ENCODE data around the gene ZNF215.
"Not testable (repeated sequence)": the region's sequence is repeated elsewhere in the genome, so short reads cannot be mapped to it uniquely, and the experiment has no call there.

The ZNF215 gene

GRCh38 chr11:6941970-6942369 is 15.7 kb downstream of the ZNF215 start:
- no peak for DNase-seq (ENCODE audit: low read depth in 2 of 2)

- DNase-seq (ENCODE audit: low read depth in 2 of 2) = no peak
Measured at GRCh38 chr11:6943131-6943530, 16.9 kb downstream of the ZNF215 start.

DNA sequence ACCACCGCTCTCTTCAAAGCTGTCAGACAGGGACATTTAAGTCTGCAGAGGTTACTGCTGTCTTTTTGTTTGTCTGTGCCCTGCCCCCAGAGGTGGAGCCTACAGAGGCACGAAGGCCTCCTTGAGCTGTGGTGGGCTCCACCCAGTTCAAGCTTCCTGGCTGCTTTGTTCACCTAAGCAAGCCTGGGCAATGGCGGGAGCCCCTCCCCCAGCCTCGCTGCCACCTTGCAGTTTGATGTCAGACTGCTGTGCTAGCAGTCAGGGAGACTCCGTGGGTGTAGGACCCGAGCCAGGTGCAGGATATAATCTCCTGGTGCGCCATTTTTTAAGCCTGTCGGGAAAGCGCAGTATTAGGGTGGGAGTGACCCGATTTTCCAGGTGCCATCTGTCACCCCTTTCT is 28.0 kb downstream of the ZNF215 start:
- DNase-seq (ENCODE audit: low read depth in 2 of 2) = not testable (repeated sequence)

DNA sequence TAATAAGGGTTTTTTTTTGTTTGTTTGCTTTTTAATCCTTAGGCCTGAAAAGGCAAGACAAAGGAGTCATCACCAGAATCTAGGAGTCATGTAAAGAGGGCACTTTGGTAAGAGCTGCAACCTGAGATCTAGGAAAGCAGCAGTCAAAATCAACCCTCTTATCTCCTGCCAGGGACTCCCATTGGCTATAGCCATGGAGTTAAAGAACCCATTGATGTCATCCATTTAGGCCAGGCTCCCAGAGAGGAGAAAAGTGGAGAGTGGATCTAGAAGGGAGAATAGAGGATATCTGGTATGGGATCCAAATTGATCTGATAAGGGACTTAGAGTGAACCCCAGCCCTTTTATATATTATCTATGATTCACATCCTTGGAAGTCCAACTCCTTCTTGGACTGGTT is 35.9 kb downstream of the ZNF215 start:
- no peak for DNase-seq (ENCODE audit: low read depth in 2 of 2)

- no peak for DNase-seq (ENCODE audit: low read depth in 2 of 2)
Measured at GRCh38 chr11:6962673-6963072, 36.4 kb downstream of the ZNF215 start.

GRCh38 chr11:6968816-6969215 is 42.6 kb downstream of the ZNF215 start:
- DNase-seq (ENCODE audit: low read depth in 2 of 2) = no peak

DNA sequence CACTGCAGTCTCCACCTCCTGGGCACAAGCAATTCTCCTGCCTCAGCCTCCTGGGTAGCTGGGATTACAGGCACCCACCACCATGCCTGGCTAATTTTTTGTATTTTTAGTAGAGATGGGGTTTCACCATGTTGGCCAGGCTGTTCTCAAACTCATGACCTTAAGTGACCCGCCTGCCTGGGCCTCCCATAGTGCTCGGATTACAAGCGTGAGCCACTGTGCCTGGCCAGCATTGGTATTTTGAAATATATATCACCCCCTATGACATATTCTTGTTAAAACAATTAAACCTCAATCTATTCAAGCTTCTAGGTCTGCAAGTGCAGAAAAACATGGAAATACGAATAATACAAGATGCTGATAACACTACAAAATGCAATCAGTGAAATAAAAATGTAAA is 43.6 kb downstream of the ZNF215 start:
- DNase-seq (ENCODE audit: low read depth in 2 of 2) = not testable (repeated sequence)

DNA sequence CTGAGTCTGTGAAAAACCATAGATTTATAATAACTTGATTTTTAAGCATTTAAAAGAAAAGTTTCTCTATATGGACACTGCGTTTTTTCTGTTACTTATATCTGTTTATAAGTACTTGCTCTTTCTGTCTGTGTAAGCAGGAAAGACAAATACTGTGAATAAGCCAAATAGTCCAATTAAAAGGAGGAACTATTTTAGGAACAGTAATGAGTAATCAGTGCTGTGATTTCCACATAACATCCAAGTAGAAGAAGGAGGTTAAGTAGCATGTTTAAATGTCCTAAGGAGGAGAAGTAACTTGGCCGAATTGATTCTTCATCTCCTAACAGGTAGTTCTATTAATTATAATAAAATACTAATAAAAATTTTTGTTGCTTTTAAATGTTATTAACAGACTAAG is 53.1 kb downstream of the ZNF215 start:
- DNase-seq (ENCODE audit: low read depth in 2 of 2) = no peak

- no peak for DNase-seq (ENCODE audit: low read depth in 2 of 2)
Measured at GRCh38 chr11:6986487-6986886, 60.3 kb downstream of the ZNF215 start.

DNA sequence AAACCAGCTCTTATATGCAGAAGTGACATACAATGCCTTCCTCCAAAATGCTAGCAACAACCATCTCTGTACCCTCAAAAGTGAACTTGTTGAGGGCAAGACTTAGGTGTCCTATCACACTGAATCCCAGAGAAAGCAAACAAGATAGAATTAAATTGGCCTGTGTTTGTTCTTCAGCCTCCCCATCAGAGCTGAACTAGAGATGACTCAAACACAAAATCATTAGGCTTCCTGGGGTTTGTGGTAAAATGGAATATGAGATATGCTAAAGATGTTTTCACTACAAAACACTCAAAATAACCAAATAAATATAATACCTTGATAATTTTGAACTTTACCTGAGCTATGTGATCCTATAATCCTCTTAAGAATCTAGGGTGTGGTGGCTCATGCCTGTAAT is 62.3 kb downstream of the ZNF215 start:
- DNase-seq (ENCODE audit: low read depth in 2 of 2) = no peak

DNA sequence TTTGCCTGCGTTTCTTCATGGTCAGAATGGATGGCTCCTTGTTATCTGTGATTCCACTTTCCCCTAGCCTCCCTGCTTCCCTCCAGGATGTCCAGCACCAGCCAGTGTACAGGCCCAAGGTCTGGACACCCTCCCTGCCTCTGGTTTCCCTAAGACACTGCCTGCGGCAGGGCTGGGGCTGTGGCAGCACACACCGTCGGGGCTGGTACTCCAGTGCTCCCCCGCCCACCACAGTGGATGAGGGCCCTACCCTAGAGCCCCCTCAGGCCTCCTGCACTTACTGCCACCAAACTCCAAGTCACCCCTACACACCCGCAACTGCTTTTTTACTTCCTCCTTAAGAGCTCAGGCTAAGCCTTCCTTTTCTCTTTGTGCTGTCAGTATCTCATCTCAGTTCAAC is 65.0 kb downstream of the ZNF215 start:
- no peak for DNase-seq (ENCODE audit: low read depth in 2 of 2)

DNA sequence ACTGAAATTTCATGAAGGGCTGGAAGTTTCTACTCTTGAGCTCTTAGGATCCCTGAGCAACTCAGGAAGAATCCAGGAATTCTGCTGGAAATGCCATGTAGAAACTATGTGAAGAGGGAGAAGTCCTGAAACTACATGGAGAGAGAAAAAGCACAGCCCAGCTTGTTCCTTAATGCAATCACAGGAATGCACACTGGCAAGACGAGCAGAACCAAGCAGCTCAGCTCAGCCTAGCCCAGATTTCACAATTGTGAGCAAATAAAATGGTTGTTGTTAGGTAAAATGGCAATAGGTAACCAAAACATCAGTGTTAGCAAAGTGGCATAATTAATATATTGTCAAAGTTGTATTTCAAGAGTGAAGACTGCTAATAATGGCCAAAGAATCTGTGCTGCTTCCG is 65.8 kb downstream of the ZNF215 start:
- DNase-seq (ENCODE audit: low read depth in 2 of 2) = peak in 1 of 2 experiments; percentile 31

- DNase-seq (ENCODE audit: low read depth in 2 of 2) = peak; percentile 84 to 87
Measured at GRCh38 chr11:6992457-6993417, 66.5 kb downstream of the ZNF215 start.

- DNase-seq (ENCODE audit: low read depth in 2 of 2) = no peak
Measured at GRCh38 chr11:6995703-6996102, 69.5 kb downstream of the ZNF215 start.

GRCh38 chr11:7004482-7004881 is 78.3 kb downstream of the ZNF215 start:
- DNase-seq (ENCODE audit: low read depth in 2 of 2) = peak; percentile 37 to 44
